Left hindlimb (tissue), 1 donor: ENCODE results near the gene SYT6.

ENCODE experiments used
- DNase-seq: peaks from one replicate; pipeline ENCODE4 v3.0.0-alpha.2; 2018

The SYT6 gene

DNA sequence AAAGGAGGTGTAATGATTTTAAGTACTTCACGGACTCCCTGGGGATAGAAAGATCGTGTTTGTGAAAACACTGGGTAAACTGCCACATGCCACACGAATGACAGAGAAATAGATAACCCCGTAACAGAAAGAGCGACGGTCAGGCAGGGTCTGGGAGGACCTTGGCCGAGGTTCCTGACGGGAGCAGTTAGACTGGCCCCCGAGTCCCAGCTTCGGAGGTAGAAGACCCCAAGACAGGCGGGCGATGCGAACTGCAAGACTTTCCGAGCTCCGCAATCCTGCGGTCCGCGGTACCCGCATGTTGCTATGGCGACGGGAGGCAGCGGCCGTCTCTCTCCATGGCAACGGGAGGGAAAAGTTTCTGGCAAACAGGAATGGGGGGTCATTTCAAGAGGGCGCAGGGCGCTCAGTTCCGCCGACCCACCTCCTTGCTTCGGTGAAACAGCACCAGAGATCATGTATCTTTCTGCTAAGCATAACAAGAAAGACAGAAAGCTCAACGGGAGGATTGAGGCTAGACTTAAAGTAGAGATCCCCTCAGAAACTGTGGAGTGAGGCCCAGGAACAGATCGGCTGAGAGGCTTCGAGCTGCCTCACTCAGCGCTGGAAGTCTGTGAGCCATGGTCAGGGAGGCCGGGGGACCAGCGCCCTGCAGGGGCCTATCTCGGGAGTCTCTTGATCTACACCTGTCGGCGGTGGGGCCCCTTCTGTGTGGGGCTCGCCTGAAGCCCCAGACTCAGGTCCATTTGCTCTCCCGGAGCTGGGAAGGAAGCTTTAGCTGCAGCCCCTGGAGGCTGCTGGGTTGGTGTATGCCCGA, 685 bp upstream of the SYT6 start:
- DNase-seq = peak; percentile 50

DNA sequence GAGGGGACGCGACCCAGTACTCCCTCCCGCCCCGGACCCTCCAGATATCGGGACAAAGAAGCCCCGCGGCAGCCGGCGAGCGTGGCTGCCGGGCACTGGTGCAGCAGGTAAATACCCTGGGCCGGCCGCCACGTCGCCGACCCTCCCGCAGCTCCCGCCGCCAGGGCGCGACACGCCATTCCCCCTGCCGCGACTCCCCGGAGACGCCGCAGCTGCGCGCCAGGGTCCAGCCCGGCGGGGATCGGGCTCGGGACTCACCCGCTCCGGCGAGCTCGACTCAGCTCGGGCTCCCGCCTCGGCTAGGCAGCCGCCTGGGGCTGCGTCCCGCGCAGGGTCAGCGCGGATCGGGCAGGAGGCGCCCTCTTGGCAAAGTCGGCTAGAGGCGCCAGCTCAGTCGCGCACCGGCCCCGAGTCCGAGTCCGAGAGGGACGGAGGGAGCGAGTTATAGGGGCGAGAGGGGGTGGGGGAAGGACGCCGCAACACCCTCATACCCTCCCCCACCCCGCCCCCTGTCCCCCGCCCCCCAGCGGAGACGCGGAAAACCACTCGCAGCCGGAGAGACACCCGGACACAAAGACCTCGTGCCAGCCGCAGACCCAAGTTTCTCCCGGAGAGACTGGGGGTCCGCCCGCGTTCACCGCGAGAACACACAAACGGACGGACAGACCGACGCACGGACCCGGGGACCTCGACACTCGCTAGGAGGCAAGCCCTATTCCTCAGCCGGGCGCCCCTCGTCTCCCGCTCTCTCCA, 985 bp downstream of the SYT6 start:
- peak; percentile 62 for DNase-seq

DNA sequence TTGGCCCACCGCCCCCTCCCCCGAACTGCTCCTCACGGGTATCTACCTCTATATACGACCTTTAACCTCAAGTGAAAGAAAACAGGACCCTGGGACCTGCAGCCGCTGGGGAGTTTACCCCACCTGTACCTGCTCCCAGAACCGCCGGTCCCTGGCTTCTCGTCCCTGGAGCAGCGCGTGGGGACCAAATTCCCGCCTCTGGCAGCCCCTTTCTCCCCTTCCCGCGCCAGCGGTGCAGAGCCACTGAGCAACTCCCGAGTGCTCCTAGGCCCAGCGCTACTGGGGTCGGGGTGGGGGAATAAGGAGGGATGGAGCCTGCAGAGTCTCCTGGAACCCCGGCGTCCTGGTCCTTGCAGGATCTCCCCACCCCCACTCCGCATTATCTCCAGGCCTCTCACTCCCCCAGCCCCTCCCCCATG, 1.6 kb downstream of the SYT6 start:
- no peak for DNase-seq

DNA sequence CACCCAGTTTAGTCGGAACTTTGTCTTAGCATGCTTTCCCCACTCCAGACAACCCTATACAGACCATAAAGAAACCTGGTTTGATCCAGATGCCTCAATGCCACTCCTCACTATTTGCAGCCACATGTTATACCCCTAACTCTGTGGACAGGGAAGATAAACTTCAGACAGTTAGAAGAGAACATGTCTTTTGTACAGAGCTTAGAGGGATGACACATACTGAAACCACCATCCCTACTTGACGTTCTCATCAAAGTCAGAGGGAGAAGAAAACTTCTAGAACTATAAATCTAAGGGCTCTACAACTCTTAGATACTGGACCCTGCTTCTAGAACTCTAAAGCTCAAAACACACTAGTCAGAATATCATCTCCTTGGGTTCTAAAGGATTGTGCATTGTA, 3.7 kb downstream of the SYT6 start:
- DNase-seq = no peak

DNA sequence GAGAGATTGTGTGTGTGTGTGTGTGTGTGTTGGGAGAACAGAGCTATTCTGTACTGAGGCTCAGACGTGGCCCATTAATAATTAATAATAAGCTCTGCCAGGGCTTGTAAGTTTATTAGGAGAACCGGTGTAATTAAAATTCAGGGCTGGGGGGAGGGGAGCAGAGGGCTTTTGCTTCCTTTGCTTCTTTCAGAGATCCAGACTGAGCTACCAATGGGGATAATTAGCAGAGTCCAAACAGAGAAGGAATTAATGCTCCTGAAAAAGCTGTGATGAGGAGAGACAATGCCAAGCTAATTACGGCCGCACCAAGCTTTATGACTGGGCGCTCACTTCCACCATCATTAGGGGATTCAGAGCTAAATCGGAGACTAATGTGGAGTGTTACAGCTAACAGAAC, 4.5 kb downstream of the SYT6 start:
- DNase-seq = no peak

DNA sequence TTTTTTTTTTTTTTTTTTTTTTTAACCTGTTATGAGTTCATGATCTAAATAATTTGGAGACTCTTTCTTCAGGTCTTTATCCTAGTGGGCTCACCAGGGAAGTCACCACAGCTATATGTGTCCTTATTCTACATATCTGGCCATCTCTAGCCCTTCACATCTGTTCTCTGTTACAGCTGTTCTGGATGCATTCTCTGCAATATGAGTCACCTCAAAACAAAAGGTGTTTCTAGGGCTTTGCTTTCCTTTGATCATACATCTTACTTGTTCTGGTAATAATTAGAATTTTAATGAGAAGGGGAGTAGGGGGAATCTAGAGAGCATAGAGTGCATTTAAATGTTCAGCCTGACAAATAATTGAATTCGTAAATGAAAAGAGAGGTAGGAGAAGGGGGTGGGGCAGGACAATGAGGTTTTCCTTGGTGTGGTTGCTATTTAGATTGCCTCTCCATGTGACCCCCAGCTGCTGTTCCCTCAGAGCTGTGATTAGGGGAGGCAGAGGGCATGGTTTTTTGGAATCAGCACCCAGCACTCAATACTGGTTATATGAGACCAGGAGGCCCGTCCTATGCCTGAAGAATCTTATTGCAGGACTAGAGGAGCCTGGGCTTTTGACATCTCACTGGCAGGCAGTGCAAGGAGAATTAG, 8.0 kb downstream of the SYT6 start:
- no peak for DNase-seq

DNA sequence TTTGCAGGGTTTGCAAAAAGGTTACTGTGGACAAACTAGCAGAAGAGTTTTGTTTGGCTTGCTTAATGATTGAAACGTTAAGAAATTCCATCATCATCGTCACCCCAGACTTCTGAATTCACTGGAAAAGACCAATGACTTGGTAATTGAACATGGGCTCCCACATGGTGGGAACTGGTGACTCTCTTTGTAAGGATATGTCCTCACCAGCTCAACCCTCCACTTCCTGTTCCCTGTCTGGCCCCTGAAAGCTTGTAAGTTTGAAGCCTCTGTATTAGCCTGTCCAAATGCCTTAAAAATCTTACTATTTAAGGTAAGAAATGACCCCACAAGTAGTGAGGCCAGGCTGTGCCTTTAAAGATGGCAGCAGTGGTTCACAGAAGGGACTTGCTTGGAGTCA, 9.7 kb downstream of the SYT6 start:
- DNase-seq = no peak

DNA sequence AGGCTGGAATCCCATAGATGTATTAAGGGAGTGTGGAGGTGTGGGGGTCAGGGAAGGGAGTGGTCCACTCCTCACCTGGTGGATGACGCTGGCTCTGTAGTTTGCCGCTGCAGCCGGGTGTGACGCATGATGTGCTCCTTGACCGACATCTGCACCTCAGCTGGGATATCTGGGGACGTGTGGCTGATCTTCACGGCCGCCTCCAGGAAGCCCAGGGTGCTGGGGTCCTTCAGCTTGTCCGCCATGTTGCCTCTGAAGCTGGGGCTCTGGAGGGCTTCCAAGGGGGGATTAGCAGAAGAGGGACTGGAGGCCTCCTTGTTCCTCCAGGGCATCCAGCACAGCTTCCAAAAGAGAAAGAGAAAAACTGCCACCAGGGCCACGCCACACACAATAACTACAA, 14.1 kb downstream of the SYT6 start:
- DNase-seq = no peak

DNA sequence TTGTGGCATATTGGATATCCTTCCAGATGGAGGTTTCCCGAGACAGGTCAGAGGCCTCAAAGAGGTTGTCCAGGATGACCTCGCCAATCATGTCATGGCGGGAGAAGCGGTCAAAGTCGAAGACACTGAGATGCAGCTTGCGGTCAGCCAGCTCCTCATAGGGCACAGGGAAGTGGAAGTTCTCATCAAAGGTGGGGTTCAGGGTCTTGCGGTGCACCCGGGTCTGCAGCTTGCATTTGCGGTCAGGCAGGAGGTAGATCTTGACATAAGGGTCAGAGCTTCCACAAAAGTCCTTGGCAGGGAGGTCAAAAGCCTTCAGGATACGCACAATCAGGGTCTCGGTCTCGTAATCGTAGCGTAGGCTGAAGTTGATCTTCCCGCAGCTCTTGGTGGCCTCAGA, 16.2 kb downstream of the SYT6 start:
- no peak for DNase-seq

DNA sequence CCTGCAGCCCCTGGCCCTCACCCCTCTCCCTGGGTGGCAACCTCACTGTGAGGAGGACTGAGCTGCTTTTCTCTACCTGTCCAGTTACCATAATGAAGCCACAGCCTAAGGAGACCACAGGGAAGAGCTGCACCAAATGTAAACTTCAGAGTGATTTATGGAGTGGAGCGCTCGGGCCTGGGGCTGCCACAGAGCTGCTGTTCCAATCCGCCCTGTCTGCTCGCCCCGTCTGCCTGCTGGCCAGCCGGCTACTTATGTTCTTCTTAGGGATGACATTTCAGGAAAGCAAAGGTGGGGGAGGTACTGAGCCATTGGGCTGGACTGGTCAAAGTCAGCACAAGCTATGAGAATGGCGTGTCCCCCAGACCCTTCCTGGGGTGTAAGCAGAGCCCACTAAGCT, 17.9 kb downstream of the SYT6 start:
- no peak for DNase-seq

DNA sequence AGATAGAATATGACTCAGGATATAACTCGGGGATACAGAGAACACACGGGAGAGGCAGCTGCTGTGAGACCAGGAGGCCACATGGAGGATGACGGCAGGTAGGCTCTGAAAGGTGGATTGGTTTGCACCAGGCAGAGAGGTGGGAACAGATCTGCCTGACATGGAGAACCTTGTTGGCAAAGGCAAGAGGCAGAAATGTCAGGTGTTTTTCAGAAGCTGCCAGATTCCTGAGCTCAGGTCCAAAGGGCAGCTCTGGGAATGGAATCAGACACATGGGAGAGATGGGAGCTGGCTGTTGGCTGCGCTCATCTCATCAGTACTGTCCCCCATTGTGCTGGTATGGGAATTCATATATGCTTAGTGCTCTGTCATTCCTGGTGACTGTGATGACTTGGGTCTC, 19.2 kb downstream of the SYT6 start:
- no peak for DNase-seq

DNA sequence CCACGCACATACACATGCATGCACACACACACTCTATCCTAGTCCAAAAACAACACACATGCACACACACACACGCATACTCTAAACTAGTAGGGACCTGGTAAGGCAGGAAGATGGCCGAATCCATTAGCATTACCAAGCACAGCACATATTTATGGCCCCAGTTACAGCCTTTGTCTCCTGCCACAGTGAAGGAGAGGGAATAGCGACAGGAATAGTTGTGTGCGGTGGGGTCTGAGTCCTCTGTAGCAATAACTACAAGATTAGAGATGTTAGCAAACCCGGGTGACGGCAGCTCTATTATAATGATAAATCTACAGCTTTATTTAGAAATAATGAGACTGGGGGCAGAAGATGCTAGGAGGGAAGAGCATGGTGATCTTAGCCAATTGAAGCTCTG, 20.5 kb downstream of the SYT6 start:
- DNase-seq = no peak

DNA sequence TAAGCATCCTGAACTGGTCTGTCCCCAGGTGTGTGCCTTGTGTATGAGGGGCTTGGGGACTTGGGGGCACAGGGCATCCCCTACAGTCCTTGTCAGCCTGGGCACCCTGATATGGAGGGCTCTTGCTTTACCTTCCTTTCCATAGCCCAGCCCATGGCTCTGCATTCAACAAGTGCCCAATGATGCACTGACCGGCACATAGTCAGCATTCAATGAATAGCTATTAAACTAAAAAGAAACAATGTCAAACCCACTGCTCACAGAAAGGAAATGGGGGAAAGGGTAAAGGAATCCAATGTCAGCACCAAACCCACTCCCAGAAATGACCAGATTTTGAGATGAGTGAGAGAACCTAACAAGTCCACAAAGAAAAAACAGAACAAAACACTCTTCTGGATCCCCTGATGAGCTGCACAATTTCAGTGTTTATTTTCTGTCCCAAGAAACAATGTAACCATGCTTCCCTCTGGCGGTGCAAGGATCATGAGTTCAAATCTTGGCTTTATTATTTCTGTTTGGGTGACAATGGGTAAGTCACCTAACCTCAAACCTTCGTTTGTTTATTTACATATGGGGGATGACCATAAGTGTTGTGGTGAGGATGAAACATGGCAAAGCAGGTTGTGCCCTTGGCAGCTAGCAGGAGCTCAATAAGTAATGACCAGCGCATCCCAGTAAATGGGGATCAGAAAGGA, 22.0 kb downstream of the SYT6 start:
- DNase-seq = no peak

DNA sequence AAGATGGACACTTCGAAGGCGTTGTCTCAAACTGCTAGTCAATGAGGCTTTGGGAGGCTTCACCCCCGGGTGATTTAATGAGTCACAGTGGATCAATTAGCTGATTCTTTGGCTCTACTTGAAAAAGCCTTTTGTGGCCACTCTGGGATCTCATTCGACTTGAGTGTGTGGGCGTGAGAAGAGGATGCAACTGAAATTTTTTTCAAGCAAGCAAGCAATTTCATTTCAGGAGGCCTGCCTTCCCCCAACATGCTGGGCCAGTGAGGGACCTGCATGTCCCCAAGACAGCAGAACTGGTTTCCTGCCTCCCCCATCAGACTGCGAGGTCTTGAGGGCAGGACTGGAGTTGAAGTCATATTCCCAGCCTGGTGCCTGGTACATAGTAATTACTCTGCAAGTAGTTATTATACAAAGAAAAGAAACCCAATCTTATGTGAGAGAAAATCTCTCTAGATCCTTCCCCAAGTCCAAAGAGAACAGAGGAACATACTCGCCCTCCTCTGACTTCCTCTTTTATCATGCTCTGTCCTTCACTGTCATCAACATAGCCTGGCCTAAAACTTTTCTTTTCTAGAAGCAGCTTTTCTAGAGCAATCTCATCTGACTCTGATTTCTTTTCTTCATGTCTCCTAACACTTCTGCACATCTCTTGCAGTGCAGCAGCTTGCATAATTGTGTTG, 22.7 kb downstream of the SYT6 start:
- DNase-seq = no peak

DNA sequence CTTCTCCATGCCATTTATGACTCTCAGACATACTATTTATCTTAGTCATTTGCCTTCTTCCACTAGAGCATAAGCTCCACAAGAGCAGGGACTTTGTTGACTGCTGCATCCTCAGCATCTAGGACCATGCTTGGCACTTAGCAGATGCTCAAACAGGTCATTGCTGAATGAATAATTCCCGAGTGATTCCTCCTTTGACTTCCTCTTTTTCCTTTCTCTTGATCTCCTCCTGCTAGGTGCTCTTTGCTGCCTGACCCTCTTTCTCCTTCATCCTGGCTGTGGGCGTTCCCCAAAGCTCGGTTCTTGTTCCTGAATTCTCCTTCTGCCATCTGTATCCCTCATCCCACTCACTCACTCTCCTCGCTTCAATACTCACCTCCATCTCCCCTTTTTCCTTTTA, 23.5 kb downstream of the SYT6 start:
- DNase-seq = no peak

DNA sequence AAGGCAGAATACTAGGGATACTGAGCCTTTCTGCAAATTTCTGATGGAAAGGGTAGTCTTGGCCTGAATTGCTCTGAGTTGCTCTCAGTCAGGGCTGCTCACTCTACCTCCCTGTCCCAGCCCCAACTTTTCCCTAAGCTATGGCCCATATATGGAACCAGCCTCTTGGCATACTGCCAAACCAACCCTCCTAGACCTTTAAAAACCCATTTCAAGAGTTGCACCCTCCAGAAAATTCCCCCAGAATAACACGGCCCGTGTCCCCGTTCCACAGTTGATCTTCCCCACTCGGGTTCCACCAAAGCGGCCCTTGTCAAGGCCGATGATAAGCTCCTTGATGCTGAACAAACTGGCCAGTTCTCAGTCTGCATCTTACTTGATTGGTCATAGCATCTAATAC, 25.4 kb downstream of the SYT6 start:
- no peak for DNase-seq

DNA sequence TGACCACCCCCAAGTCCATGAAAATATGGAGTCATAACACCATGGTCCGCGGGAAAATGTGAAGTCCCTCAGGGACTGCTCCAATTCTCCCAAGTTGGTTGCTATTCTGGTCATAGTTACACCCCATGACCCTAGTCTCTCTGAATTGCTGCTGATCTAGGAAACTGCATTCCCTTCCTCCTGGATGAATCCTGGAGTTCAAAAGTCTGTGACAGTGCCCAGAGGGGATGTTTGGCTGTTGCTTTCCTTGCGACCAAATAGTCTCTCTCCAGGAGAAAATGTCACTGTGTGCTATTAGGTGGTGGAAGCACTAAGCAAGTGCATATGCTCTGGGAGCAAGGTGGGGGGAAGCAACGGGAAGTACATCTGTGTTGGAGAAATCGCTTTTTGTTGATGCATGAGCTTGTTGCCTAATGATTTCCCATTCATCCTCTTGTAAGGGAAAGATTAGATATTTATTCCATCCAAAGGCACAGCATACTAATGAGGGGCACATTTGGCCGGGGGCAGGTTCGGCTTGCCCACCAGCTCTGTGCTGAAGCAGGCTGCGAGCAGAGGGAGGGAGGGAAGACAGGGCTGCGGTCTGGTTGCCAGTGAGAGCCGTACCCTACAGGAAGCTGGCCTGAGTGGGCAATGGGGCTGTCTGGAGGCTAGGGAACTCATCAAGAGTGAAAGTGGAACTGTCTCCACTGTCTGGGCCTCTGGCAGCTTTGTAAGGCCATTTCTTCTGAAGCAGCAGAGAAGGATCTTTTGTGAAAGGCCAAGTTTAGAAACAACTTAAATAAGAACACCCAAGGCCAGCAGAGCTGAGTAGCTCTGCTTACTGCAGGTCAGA, 27.2 kb downstream of the SYT6 start:
- DNase-seq = no peak

DNA sequence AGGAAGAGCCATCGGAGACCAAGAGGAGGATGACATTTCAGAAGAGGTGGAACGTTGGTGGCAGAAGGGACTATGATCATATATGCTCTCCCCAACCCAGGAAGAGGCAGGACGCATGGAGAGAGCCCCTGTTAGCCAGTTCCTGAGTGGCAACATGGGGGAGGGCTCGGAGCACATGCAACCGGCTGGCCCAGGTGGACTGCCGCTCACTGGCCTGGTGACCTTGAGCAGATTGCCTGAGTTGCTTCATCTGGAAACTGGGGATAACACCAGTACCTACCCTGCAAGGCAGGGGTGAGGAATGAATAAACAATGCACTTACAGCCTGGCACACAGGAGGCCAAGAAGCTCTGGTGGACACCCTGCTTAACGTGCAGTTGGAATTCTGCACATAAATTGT, 29.0 kb downstream of the SYT6 start:
- no peak for DNase-seq

DNA sequence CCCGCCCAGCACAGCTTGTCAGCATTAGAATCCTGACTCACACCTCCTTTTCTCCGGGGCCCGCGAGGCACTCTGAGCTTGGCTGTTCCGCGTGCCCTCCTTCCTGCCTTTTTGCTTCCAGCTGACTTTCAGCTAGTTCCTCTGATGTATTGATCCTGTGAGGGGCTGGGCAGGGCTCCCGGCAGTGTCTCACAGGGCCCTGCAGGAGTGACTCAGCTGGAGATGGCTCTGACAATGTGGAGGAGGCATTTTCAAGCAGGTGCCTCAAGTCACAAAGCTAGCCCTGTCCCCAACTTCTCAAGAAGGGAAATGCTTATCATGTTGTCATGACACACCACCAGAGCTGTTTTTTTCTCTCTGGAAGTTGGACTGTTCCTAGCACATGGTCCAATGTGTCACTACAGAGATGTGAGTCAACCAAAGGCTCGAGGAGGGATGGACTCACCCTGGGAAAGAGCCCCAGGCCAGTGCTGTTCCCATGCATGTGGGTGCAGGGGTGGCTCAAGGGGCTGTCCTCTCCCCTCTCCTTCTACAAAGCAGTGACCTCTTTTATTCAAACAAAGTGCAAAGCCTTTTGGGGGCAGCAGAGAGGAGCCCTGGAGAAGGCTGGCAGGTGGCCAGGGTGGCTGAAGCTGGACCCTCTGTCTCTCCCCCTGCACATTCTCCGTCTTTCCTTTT, 30.6 kb downstream of the SYT6 start:
- DNase-seq = no peak

DNA sequence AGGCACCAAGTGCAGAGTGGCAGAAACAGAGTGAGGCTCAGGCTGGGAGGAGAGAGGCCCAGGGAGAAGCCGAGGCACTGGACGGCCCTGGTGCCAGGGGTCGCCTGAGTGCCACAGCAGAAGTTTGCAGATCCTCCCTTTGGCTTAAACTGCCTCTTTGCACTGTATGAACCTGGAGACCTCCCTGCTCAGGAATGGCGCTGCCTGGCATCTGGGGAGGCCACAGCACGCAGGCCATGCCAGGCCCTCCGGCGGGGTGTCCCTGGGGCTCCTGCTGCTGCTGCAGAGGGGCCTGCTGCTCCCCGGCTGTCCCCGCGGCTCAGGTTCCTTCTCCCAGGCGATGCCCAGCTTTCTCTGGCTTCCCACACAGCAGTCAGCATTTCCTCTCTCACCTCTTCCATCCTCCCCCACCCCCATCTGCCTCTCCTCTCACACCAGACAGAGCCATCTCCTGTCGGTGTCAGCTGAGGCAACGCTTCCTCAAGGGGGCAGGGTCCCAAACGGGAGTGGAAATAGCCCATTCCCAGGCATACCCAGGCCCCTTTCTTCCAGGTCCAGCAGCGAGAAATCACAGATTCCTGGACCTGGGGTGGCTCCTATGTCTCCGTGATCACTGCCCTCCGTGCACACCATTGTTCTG, 35.2 kb downstream of the SYT6 start:
- DNase-seq = no peak

DNA sequence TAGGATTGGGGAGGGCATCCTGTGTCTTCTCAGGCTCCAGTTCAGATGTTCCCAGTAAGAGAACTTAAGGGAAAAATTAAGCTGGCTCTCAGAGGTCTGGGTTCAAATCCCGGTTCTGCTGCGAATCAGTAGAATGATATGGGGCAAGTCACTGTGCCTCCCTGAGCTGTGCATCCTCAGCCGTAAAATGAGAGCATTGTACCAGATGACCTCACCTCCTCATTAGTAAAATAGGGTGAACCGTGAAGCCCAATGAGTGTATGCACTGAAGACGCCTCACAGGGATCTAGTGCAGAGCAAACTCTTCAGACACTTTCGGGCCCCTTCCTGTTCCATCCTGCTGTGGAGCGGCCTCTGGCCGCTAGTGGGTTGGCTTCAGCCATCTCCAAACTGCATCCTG, 36.0 kb downstream of the SYT6 start:
- DNase-seq = no peak
